OCI-LY7 (cell line): Measurements from ENCODE around the gene MARVELD2.
"Not testable (repeated sequence)": the region's sequence is repeated elsewhere in the genome, so short reads cannot be mapped to it uniquely, and the experiment has no call there.

Source experiments
- CTCF ChIP-seq: fragments of 200-600 bp; sonication (generic); conservative IDR thresholded peaks from 2 replicates; pipeline ENCODE4 v1.5.1; 2014; ENCODE audit warnings: mild to moderate bottlenecking, antibody characterized with exemption, low read length, moderate library complexity, mixed read lengths
- EZH2phosphoT487 ChIP-seq: fragments of 200-600 bp; sonication (generic); IDR thresholded peaks from 2 replicates; pipeline ENCODE4 v1.6.1; 2018; ENCODE audit warnings: low read depth, borderline replicate concordance, mild to moderate bottlenecking, mixed run types, antibody characterized with exemption, low read length, moderate library complexity, mixed read lengths

GRCh38 chr5:69370335-69370734 lies 44.6 kb upstream of the MARVELD2 start:
- TF ChIP-seq CTCF, EZH2phosphoT487: not testable (repeated sequence)
